A549 (cell line): ENCODE measurements around the gene GOLGA6A.

Experiments
- CEBPB ChIP-seq, 2 experiments: fragments of >200 bp in 1 of 2; sonication (Bioruptor Twin) in 1 of 2; formaldehyde crosslinking in 1 of 2; IDR thresholded peaks; 2 replicates each; pipeline ENCODE4 v1.6.1; 2012 to 2016
- EP300 ChIP-seq, 2 experiments: fragments of >200 bp; sonication (Bioruptor Twin); formaldehyde crosslinking; IDR thresholded peaks; 2 replicates in 1 of 2; 3 replicates in 1 of 2; pipeline ENCODE4 v1.6.1; 2016 to 2017
- ESRRA ChIP-seq: fragments of 150-350 bp; IDR thresholded peaks from 2 replicates; pipeline ENCODE4 v1.6.1; 2014; ENCODE audit warnings: mild to moderate bottlenecking, low read length, borderline replicate concordance
- FOSB ChIP-seq: fragments of 250-450 bp; sonication (Bioruptor Pico); IDR thresholded peaks from 2 replicates; pipeline ENCODE4 v1.5.0; 2020; ENCODE audit warnings: mild to moderate bottlenecking, moderate library complexity
- KDM1A ChIP-seq: fragments of 200-600 bp; sonication (generic); IDR thresholded peaks from 2 replicates; pipeline ENCODE4 v1.6.1; 2016; ENCODE audit warnings: low read depth, mild to moderate bottlenecking
- RARB ChIP-seq: fragments of 250-450 bp; sonication (Bioruptor Pico); IDR thresholded peaks from 2 replicates; pipeline ENCODE4 v1.8.0; 2021; ENCODE audit warnings: mild to moderate bottlenecking, moderate library complexity
- SMC3 ChIP-seq: fragments of >200 bp; sonication (Bioruptor Twin); formaldehyde crosslinking; IDR thresholded peaks from 3 replicates; pipeline ENCODE4 v1.6.1; 2018; ENCODE audit warnings: inconsistent platforms
- TF ChIP-seq, protein P1 (sequence below): fragments of 200-600 bp; sonication (generic); IDR thresholded peaks from 2 replicates; pipeline ENCODE4 v1.6.1; 2016; ENCODE audit warnings: antibody characterized with exemption, mild to moderate bottlenecking, moderate library complexity
- TF ChIP-seq, protein P2 (sequence below): fragments of >200 bp; sonication (Bioruptor Twin); formaldehyde crosslinking; IDR thresholded peaks from 3 replicates; pipeline ENCODE4 v1.5.1; 2016
- TF ChIP-seq, protein P3 (sequence below): fragments of 450-650 bp; IDR thresholded peaks from 2 replicates; pipeline ENCODE4 v1.6.1; 2014; ENCODE audit warnings: antibody characterized with exemption

DNA sequence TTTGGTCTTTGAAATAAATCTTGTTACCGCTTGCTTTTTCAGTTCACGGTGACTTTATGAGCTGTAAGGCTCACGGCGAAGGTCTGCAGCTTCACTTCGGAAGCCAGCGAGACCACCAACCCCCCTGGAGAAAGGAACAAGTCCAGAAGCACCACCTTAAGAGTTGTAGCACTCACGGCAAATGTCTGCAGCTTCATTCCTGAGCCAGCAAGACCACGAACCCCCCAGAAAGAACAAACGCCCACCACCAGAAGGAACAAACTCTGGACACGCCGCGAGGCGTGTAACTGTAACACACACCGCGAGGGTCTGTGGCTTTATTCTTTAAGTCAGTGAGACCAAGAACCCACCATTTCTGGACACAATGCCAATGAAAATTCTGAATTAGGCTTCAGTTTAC is 28.8 kb downstream of the GOLGA6A start:
- TF ChIP-seq KDM1A (no peak), SMC3 (no peak), RARB (no peak), FOSB (no peak), CEBPB (IDR thresholded peaks at IDR 0.05) (no peak), ESRRA (no peak), EP300 (IDR thresholded peaks at IDR 0.05) (no peak)
- TF ChIP-seq, protein P1, sequence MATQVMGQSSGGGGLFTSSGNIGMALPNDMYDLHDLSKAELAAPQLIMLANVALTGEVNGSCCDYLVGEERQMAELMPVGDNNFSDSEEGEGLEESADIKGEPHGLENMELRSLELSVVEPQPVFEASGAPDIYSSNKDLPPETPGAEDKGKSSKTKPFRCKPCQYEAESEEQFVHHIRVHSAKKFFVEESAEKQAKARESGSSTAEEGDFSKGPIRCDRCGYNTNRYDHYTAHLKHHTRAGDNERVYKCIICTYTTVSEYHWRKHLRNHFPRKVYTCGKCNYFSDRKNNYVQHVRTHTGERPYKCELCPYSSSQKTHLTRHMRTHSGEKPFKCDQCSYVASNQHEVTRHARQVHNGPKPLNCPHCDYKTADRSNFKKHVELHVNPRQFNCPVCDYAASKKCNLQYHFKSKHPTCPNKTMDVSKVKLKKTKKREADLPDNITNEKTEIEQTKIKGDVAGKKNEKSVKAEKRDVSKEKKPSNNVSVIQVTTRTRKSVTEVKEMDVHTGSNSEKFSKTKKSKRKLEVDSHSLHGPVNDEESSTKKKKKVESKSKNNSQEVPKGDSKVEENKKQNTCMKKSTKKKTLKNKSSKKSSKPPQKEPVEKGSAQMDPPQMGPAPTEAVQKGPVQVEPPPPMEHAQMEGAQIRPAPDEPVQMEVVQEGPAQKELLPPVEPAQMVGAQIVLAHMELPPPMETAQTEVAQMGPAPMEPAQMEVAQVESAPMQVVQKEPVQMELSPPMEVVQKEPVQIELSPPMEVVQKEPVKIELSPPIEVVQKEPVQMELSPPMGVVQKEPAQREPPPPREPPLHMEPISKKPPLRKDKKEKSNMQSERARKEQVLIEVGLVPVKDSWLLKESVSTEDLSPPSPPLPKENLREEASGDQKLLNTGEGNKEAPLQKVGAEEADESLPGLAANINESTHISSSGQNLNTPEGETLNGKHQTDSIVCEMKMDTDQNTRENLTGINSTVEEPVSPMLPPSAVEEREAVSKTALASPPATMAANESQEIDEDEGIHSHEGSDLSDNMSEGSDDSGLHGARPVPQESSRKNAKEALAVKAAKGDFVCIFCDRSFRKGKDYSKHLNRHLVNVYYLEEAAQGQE = no peak
- TF ChIP-seq, protein P2, sequence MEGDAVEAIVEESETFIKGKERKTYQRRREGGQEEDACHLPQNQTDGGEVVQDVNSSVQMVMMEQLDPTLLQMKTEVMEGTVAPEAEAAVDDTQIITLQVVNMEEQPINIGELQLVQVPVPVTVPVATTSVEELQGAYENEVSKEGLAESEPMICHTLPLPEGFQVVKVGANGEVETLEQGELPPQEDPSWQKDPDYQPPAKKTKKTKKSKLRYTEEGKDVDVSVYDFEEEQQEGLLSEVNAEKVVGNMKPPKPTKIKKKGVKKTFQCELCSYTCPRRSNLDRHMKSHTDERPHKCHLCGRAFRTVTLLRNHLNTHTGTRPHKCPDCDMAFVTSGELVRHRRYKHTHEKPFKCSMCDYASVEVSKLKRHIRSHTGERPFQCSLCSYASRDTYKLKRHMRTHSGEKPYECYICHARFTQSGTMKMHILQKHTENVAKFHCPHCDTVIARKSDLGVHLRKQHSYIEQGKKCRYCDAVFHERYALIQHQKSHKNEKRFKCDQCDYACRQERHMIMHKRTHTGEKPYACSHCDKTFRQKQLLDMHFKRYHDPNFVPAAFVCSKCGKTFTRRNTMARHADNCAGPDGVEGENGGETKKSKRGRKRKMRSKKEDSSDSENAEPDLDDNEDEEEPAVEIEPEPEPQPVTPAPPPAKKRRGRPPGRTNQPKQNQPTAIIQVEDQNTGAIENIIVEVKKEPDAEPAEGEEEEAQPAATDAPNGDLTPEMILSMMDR = no peak
- TF ChIP-seq, protein P3, sequence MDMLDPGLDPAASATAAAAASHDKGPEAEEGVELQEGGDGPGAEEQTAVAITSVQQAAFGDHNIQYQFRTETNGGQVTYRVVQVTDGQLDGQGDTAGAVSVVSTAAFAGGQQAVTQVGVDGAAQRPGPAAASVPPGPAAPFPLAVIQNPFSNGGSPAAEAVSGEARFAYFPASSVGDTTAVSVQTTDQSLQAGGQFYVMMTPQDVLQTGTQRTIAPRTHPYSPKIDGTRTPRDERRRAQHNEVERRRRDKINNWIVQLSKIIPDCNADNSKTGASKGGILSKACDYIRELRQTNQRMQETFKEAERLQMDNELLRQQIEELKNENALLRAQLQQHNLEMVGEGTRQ = no peak
